IMR-90 (cell line): ENCODE data around the gene ADPRHL1. TPM values are rescaled to one million over a fixed set of nuclear protein-coding genes. Genes with fewer than 3 reads are reported as not detected.

ENCODE experiments used
- ATAC-seq: fragments of 200-7000 bp; cut with Tn5 transposase; 2 replicates; pipeline ENCODE4 v1.9.1; 2020; ENCODE audit warnings: low read depth, mild to moderate bottlenecking, moderate library complexity
- BruUV-seq: library from RNA; stranded (reverse); fragments of 400-500 nt; replicated peaks from 2 replicates; lab custom pipeline; 2021; lab: Mats Ljungman, UMichigan
- CTCF ChIA-PET: fragments of 300-600 bp; formaldehyde crosslinking; extraction: SDS; loops from one replicate; lab custom pipeline; 2021; ENCODE audit warnings: antibody characterized with exemption; lab: Yijun Ruan, JAX
- POLR2A ChIA-PET: fragments of 300-600 bp; sonication (Branson Sonifier 250); formaldehyde crosslinking; loops from one replicate; lab custom pipeline; 2022; ENCODE audit warnings: antibody characterized with exemption; ENCODE audit not compliant: unreplicated experiment; lab: Charles Lee
- DNase-seq: peaks from one replicate; pipeline ENCODE4 v3.0.0; 2013
- H2AFZ ChIP-seq: replicated peaks from 2 replicates; pipeline ENCODE3; 2013; ENCODE audit warnings: low read length, mild to moderate bottlenecking; ENCODE audit not compliant: poor library complexity
- H2AK5ac ChIP-seq: 2 replicates; pipeline ENCODE4 v1.6.1; 2013; ENCODE audit warnings: low read depth, low read length, inconsistent platforms
- H2AK9ac ChIP-seq: replicated peaks from 2 replicates; pipeline ENCODE3; 2013; ENCODE audit warnings: mild to moderate bottlenecking, low read depth, low read length, moderate library complexity; ENCODE audit not compliant: poor library complexity
- H2BK120ac ChIP-seq: 2 replicates; pipeline ENCODE4 v1.6.1; 2013; ENCODE audit warnings: low read depth, low read length, inconsistent platforms
- H2BK15ac ChIP-seq: 3 replicates; pipeline ENCODE4 v1.6.1; 2013; ENCODE audit warnings: low read depth, low read length, inconsistent platforms
- H2BK20ac ChIP-seq: 2 replicates; pipeline ENCODE4 v1.6.1; 2013; ENCODE audit warnings: low read depth, mild to moderate bottlenecking, inconsistent platforms, low read length, moderate library complexity
- H2BK5ac ChIP-seq: 2 replicates; pipeline ENCODE4 v1.6.1; 2013; ENCODE audit warnings: mild to moderate bottlenecking, low read depth, low read length, inconsistent platforms; ENCODE audit not compliant: poor library complexity, severe bottlenecking
- H3K14ac ChIP-seq: replicated peaks from 2 replicates; pipeline ENCODE4 v1.6.1; 2013; ENCODE audit warnings: low read depth, low read length, inconsistent platforms
- H3K18ac ChIP-seq: 2 replicates; pipeline ENCODE4 v1.6.1; 2013; ENCODE audit warnings: low read depth, low read length, control low read depth
- H3K23ac ChIP-seq: 2 replicates; pipeline ENCODE4 v1.6.1; 2013; ENCODE audit warnings: low read depth, low read length, inconsistent platforms
- H3K27ac ChIP-seq: 2 replicates; pipeline ENCODE4 v1.5.1; 2013; ENCODE audit warnings: mild to moderate bottlenecking, control low read depth, low read length; ENCODE audit not compliant: insufficient read depth
- H3K27me3 ChIP-seq: 2 replicates; pipeline ENCODE4 v1.6.1; 2013; ENCODE audit warnings: low read length; ENCODE audit not compliant: control insufficient read depth, insufficient read depth
- H3K36me3 ChIP-seq: 2 replicates; pipeline ENCODE4 v1.6.1; 2013; ENCODE audit warnings: low read length, mixed read lengths; ENCODE audit not compliant: control insufficient read depth, insufficient read depth
- H3K4ac ChIP-seq: 2 replicates; pipeline ENCODE4 v1.6.1; 2013; ENCODE audit warnings: low read depth, low read length, inconsistent platforms
- H3K4me1 ChIP-seq: 2 replicates; pipeline ENCODE4 v1.6.1; 2013; ENCODE audit warnings: low read length, mixed read lengths; ENCODE audit not compliant: control insufficient read depth, insufficient read depth
- H3K4me2 ChIP-seq: 2 replicates; pipeline ENCODE4 v1.6.1; 2013; ENCODE audit warnings: low read depth, mild to moderate bottlenecking, control low read depth, low read length, moderate library complexity
- H3K4me3 ChIP-seq: 2 replicates; pipeline ENCODE4 v1.5.1; 2013; ENCODE audit warnings: low read depth, mild to moderate bottlenecking, control low read depth, low read length, moderate library complexity; ENCODE audit not compliant: insufficient read depth
- H3K56ac ChIP-seq: 2 replicates; pipeline ENCODE4 v1.6.1; 2013; ENCODE audit warnings: low read length, inconsistent platforms; ENCODE audit not compliant: insufficient read depth; ENCODE audit errors: extremely low read depth
- H3K79me1 ChIP-seq, 2 experiments: 2 replicates each; pipeline ENCODE4 v1.6.1; 2013; ENCODE audit warnings: low read length in 2 of 2, inconsistent platforms in 1 of 2, low read depth in 1 of 2
- H3K9ac ChIP-seq: 2 replicates; pipeline ENCODE4 v1.6.1; 2013; ENCODE audit warnings: low read depth, low read length, control low read depth
- H3K9me1 ChIP-seq: 2 replicates; pipeline ENCODE4 v1.6.1; 2013; ENCODE audit warnings: low read length, inconsistent platforms; ENCODE audit not compliant: insufficient read depth
- H3K9me3 ChIP-seq: 2 replicates; pipeline ENCODE4 v1.6.1; 2013; ENCODE audit warnings: low read length; ENCODE audit not compliant: control insufficient read depth, insufficient read depth
- H4K20me1 ChIP-seq: 2 replicates; pipeline ENCODE4 v1.6.1; 2013; ENCODE audit warnings: low read length, inconsistent platforms; ENCODE audit not compliant: insufficient read depth
- H4K5ac ChIP-seq: 2 replicates; pipeline ENCODE4 v1.6.1; 2013; ENCODE audit warnings: mild to moderate bottlenecking, low read depth, low read length, control low read depth
- H4K8ac ChIP-seq, 2 experiments: 2 replicates each; pipeline ENCODE4 v1.6.1; 2013; ENCODE audit warnings: low read depth in 2 of 2, low read length in 2 of 2, control low read depth in 1 of 2, inconsistent platforms in 1 of 2
- H4K91ac ChIP-seq: 2 replicates; pipeline ENCODE4 v1.6.1; 2013; ENCODE audit warnings: low read depth, low read length, inconsistent platforms; ENCODE audit not compliant: insufficient read depth
- BHLHE40 ChIP-seq: fragments of 150-350 bp; IDR thresholded peaks from 2 replicates; pipeline ENCODE4 v1.6.1; 2016; ENCODE audit warnings: mild to moderate bottlenecking, low read depth, low read length
- MAFK ChIP-seq: IDR thresholded peaks from 2 replicates; pipeline ENCODE4 v1.6.1; 2012; ENCODE audit warnings: low read depth, low read length, improper control_type of control experiment
- MAZ ChIP-seq: IDR thresholded peaks from 2 replicates; pipeline ENCODE4 v1.6.1; 2012; ENCODE audit warnings: low read depth, mild to moderate bottlenecking, low read length, improper control_type of control experiment, moderate library complexity, borderline replicate concordance
- MXI1 ChIP-seq: IDR thresholded peaks from 2 replicates; pipeline ENCODE4 v1.6.1; 2012; ENCODE audit warnings: low read depth, mild to moderate bottlenecking, low read length, moderate library complexity, borderline replicate concordance
- NFE2L2 ChIP-seq: fragments of 150-350 bp; IDR thresholded peaks from 2 replicates; pipeline ENCODE4 v1.6.1; 2016; ENCODE audit warnings: low read depth, mild to moderate bottlenecking, low read length
- POLR2A ChIP-seq: IDR thresholded peaks from 2 replicates; pipeline ENCODE4 v1.6.1; 2012; ENCODE audit warnings: mild to moderate bottlenecking, low read depth, low read length
- RCOR1 ChIP-seq: IDR thresholded peaks from 2 replicates; pipeline ENCODE4 v1.6.1; 2012; ENCODE audit warnings: mild to moderate bottlenecking, low read length, improper control_type of control experiment; ENCODE audit not compliant: insufficient replicate concordance
- RFX5 ChIP-seq: IDR thresholded peaks from 2 replicates; pipeline ENCODE4 v1.8.0; 2012; ENCODE audit warnings: low read depth, mild to moderate bottlenecking, low read length, moderate library complexity
- SMC3 ChIP-seq: fragments of 150-350 bp; IDR thresholded peaks from 2 replicates; pipeline ENCODE4 v1.6.1; 2016; ENCODE audit warnings: low read depth, mild to moderate bottlenecking, antibody characterized with exemption, low read length, moderate library complexity
- WGBS, 2 experiments: methylation state at CpG; one replicate each; pipeline versions ENCODE4 v1.1.5 to v1.1.7; 2013; ENCODE audit warnings: missing lambda C conversion rate in 2 of 2; ENCODE audit not compliant: insufficient read length in 1 of 2; ENCODE audit errors: extremely low coverage in 2 of 2; 5-methylcytosine and 5-hydroxymethylcytosine counted together
- dilution Hi-C: fragments of 300-500 bp; cut with HindIII; formaldehyde crosslinking; loops from one replicate; pipeline ENCODE4 v1.14.3; 2018; ENCODE audit warnings: low sequenced_read_pairs; ENCODE audit not compliant: unreplicated experiment
- in situ Hi-C: fragments of 300-500 bp; cut with MboI; formaldehyde crosslinking; loops from 3 replicates; pipeline ENCODE4 v1.14.3; 2019; ENCODE audit warnings: low sequenced_read_pairs, inconsistent platforms, mixed read lengths
- intact Hi-C: fragments of 100-400 bp; cut with micrococcal nuclease; formaldehyde crosslinking; loops from 2 replicates; pipeline ENCODE4 v1.10.0; 2022
- polyA plus RNA-seq, 3 experiments: library from polyadenylated mRNA; depleted of rRNA; stranded (reverse); fragments of >200 nt; gene quantifications; 2 replicates each; pipeline ENCODE4 v1.2.3, GENCODE V29; 2012; ENCODE audit warnings: low replicate concordance in 1 of 3
- total RNA-seq: library from RNA; depleted of rRNA; stranded (reverse); fragments of >200 nt; gene quantifications from 2 replicates; pipeline ENCODE4 v1.2.3, GENCODE V29; 2012
- TF ChIP-seq, protein P1 (sequence below): fragments of 150-350 bp; IDR thresholded peaks from 2 replicates; pipeline ENCODE4 v1.6.1; 2017; ENCODE audit warnings: mild to moderate bottlenecking, antibody characterized with exemption, low read length, low read depth

The ADPRHL1 gene
- total and polyA plus RNA-seq, 2 of the 4 experiments (the other 2 are of a cell fraction): 0.36 to 0.67 TPM

DNA sequence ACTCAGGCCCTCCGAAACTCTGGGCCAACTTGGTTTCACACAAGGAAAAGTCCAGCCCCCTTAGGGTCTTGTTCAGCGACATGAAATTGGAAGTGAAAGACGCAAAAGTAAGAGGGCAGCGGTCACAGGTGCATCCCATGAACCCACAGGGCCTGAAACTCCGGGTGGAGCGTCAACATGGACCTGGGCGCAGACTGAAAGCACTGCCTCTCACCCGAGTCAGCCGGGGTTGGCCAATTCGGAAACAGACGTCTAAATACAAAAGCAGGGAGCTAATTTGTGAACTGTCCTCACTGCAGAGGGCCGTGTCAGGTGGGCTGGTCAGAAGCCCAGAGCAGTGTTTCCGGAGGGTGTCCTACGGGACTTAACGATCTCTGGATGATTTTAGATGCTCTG is 26.7 kb downstream of the ADPRHL1 start:
- H3K9me1 ChIP-seq: no peaks in the 10 kb centered on the region
- no peaks in the 10 kb centered on the region for H3K27me3 ChIP-seq
- no peak overlapping the region for H2AFZ ChIP-seq
- no peak overlapping the region for H2BK5ac ChIP-seq
- no TSS peak for BruUV-seq
- no peak overlapping the region for H3K27ac ChIP-seq
- H4K8ac ChIP-seq: no peak overlapping the region
- H3K9me3 ChIP-seq: no peaks in the 10 kb centered on the region
- no peak overlapping the region for H4K91ac ChIP-seq
- intact Hi-C loops: no loop called here
- H3K4me2 ChIP-seq: no peak overlapping the region
- no peak overlapping the region for H2BK15ac ChIP-seq
- no peak overlapping the region for H2BK20ac ChIP-seq
- WGBS, 2 experiments: 91% methylated on average over 11 of the region's 15 CpGs; no CpG with 5 or more reads in 1 of the 2 experiments
- no peak for TF ChIP-seq SMC3
- no peak for TF ChIP-seq MAZ
- TF ChIP-seq RCOR1: no peak
- TF ChIP-seq NFE2L2: no peak
- no peak for TF ChIP-seq BHLHE40
- no peak for TF ChIP-seq RFX5
- no peak for TF ChIP-seq MAFK
- TF ChIP-seq POLR2A: no peak
- TF ChIP-seq, protein P1, sequence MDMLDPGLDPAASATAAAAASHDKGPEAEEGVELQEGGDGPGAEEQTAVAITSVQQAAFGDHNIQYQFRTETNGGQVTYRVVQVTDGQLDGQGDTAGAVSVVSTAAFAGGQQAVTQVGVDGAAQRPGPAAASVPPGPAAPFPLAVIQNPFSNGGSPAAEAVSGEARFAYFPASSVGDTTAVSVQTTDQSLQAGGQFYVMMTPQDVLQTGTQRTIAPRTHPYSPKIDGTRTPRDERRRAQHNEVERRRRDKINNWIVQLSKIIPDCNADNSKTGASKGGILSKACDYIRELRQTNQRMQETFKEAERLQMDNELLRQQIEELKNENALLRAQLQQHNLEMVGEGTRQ: no peak
- TF ChIP-seq MXI1: no peak
- no peak overlapping the region for H3K4me3 ChIP-seq
- no peak overlapping the region for H2AK5ac ChIP-seq
- no peak overlapping the region for H3K14ac ChIP-seq
- no peak overlapping the region for H4K5ac ChIP-seq
- no peak overlapping the region for H3K23ac ChIP-seq
- H2BK120ac ChIP-seq: no peak overlapping the region
- ChIA-PET CTCF (no interaction called here), POLR2A (no interaction called here)
- H3K4ac ChIP-seq: no peak overlapping the region
- H3K79me1 ChIP-seq: no peaks in the 10 kb centered on the region
- dilution Hi-C loops: no loop called here
- peaks cover 7% of the 10 kb centered on the region; the same call in 1 of the 2 replicates for H3K4me1 ChIP-seq
- in situ Hi-C loops: no loop called here
- no peak overlapping the region for H2AK9ac ChIP-seq
- H3K36me3 ChIP-seq: no peaks in the 10 kb centered on the region
- H3K56ac ChIP-seq: no peak overlapping the region
- ATAC-seq (no peak), DNase-seq (no peak)
- H3K9ac ChIP-seq: no peak overlapping the region
- no peaks in the 10 kb centered on the region for H4K20me1 ChIP-seq
- H3K18ac ChIP-seq: no peak overlapping the region
